ENCODE data around the gene MUC4. TPM values are rescaled to one million over a fixed set of nuclear protein-coding genes. Genes with fewer than 3 reads are reported as not detected.

The MUC4 gene
- total and polyA plus RNA-seq, 2 of the 4 experiments (the other 2 are of a cell fraction) = not detected

DNA sequence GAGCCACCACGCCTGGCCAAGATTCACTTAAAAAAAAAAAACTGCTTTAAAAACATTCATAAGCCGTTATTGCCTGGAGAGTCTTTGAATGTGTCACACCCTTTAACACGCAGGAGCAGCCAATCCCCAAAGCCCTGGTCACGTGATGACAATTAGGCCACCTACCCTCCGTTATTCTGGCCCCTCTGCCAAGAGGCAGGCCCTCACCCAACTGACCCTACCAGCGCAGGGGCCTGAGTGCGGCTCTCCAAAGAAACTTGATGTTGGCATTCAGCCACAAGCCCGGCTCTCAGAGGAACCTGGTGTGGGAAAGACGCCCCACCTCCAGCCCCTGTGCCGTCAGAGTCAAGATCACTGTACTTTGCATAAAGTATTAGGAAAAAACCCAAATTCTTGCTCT, 11.6 kb upstream of the MUC4 start:
- no TSS peak for BruUV-seq (replicated peaks)
- dilution Hi-C loops (cut with HindIII; ENCODE audit: low sequenced_read_pairs, unreplicated experiment) = no loop called here

More for the DNA sequence above, 11.6 kb upstream of the MUC4 start:
- H3K4me2 ChIP-seq (ENCODE audit: low read depth, low read length) = no peak overlapping the region
- no peak overlapping the region for H2BK5ac ChIP-seq (ENCODE audit: low read depth, low read length, poor library complexity, severe bottlenecking)
- H2BK20ac ChIP-seq (ENCODE audit: low read depth, low read length) = no peak overlapping the region
- no peak overlapping the region for H4K91ac ChIP-seq (ENCODE audit: insufficient read depth, low read depth, low read length)
- H3K23ac ChIP-seq (ENCODE audit: low read depth, low read length) = no peak overlapping the region
- H4K20me1 ChIP-seq (ENCODE audit: insufficient read depth, low read length) = no peaks in the 10 kb centered on the region
- H3K4me1 ChIP-seq (ENCODE audit: control insufficient read depth, insufficient read depth, low read length) = no peaks in the 10 kb centered on the region
- WGBS, 2 experiments (ENCODE audit: extremely low coverage in 2 of 2, insufficient read length in 1 of 2) = 44% methylated on average over 2 of the region's 10 CpGs; no CpG with 5 or more reads in 1 of the 2 experiments
- ATAC-seq (ENCODE audit: low read depth) (no peak), DNase-seq (no peak)
- H3K9ac ChIP-seq (ENCODE audit: low read depth, low read length) = no peak overlapping the region
- no peak overlapping the region for H3K14ac ChIP-seq (replicated peaks; ENCODE audit: low read depth, low read length)
- H3K9me1 ChIP-seq (ENCODE audit: insufficient read depth, low read length) = no peaks in the 10 kb centered on the region
- H2BK15ac ChIP-seq (ENCODE audit: low read depth, low read length) = no peak overlapping the region
- no peak overlapping the region for H2AK5ac ChIP-seq (ENCODE audit: low read depth, low read length)
- POLR2A ChIA-PET (ENCODE audit: unreplicated experiment) = no interaction called here
- no peak overlapping the region for H3K56ac ChIP-seq (ENCODE audit: extremely low read depth, insufficient read depth, low read length)
- no peaks in the 10 kb centered on the region for H3K36me3 ChIP-seq (ENCODE audit: control insufficient read depth, insufficient read depth, low read length)
- intact Hi-C loops (cut with micrococcal nuclease) = no loop called here
- no peak overlapping the region for H2BK120ac ChIP-seq (ENCODE audit: low read depth, low read length)
- TF ChIP-seq ELK1 (IDR thresholded peaks at IDR 0.05; ENCODE audit: borderline replicate concordance, low read depth, low read length) (no peak), FOS (IDR thresholded peaks at IDR 0.05; ENCODE audit: low read depth, low read length) (no peak), RAD21 (IDR thresholded peaks at IDR 0.05; ENCODE audit: low read length) (no peak), POLR2A (IDR thresholded peaks at IDR 0.05; ENCODE audit: low read depth, low read length) (no peak)
- TF ChIP-seq, protein P1, sequence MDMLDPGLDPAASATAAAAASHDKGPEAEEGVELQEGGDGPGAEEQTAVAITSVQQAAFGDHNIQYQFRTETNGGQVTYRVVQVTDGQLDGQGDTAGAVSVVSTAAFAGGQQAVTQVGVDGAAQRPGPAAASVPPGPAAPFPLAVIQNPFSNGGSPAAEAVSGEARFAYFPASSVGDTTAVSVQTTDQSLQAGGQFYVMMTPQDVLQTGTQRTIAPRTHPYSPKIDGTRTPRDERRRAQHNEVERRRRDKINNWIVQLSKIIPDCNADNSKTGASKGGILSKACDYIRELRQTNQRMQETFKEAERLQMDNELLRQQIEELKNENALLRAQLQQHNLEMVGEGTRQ (IDR thresholded peaks at IDR 0.05; ENCODE audit: low read depth, low read length) = peak; percentile 19
- H3K4me3 ChIP-seq (ENCODE audit: insufficient read depth, low read depth, low read length) = no peak overlapping the region
- in situ Hi-C loops (cut with MboI; ENCODE audit: low sequenced_read_pairs) = no loop called here
- peaks cover 37% of the 10 kb centered on the region for H3K27me3 ChIP-seq (ENCODE audit: control insufficient read depth, insufficient read depth, low read length)
- H3K27ac ChIP-seq (ENCODE audit: insufficient read depth, low read length) = no peak overlapping the region
- no peak overlapping the region for H2AK9ac ChIP-seq (replicated peaks; ENCODE audit: low read depth, low read length, poor library complexity)
- H4K5ac ChIP-seq (ENCODE audit: low read depth, low read length) = no peak overlapping the region
- H3K79me1 ChIP-seq (ENCODE audit: low read depth in 1 of 2, low read length in 2 of 2) = no peaks in the 10 kb centered on the region
- CTCF ChIA-PET = no interaction called here
- H3K4ac ChIP-seq (ENCODE audit: low read depth, low read length) = no peak overlapping the region
- no peak overlapping the region for H2AFZ ChIP-seq (replicated peaks; ENCODE audit: low read length, poor library complexity)
- no peak overlapping the region for H3K18ac ChIP-seq (ENCODE audit: low read depth, low read length)
- H3K9me3 ChIP-seq (ENCODE audit: control insufficient read depth, insufficient read depth, low read length) = no peaks in the 10 kb centered on the region
- H4K8ac ChIP-seq (ENCODE audit: low read depth in 2 of 2, low read length in 2 of 2) = no peak overlapping the region

Measured in IMR-90 (cell line).